DND-41 (cell line): ENCODE measurements around the gene ITGA7.

ENCODE experiments used
- CTCF ChIP-seq: IDR thresholded peaks from 2 replicates; pipeline ENCODE4 v1.5.1; 2012; ENCODE audit warnings: borderline replicate concordance, low read length, moderate library complexity, mild to moderate bottlenecking; ENCODE audit not compliant: poor library complexity, severe bottlenecking; ENCODE audit errors: extremely low read depth
- EZH2 ChIP-seq: IDR thresholded peaks from 3 replicates; pipeline ENCODE4 v1.6.1; 2012; ENCODE audit warnings: borderline replicate concordance, low read depth, mild to moderate bottlenecking, moderate library complexity, low read length, inconsistent platforms; ENCODE audit not compliant: severe bottlenecking

GRCh38 chr12:55683676-55684075 is 24.0 kb downstream of the ITGA7 start:
- TF ChIP-seq CTCF (no peak), EZH2 (no peak)
